Measurements from ENCODE around the gene INTS3. TPM values are rescaled to one million over a fixed set of nuclear protein-coding genes. Genes with fewer than 3 reads are reported as not detected.

The INTS3 gene
- polyA plus RNA-seq, 4 donors, result 14.9 to 52.6 (median 22.6) TPM

DNA sequence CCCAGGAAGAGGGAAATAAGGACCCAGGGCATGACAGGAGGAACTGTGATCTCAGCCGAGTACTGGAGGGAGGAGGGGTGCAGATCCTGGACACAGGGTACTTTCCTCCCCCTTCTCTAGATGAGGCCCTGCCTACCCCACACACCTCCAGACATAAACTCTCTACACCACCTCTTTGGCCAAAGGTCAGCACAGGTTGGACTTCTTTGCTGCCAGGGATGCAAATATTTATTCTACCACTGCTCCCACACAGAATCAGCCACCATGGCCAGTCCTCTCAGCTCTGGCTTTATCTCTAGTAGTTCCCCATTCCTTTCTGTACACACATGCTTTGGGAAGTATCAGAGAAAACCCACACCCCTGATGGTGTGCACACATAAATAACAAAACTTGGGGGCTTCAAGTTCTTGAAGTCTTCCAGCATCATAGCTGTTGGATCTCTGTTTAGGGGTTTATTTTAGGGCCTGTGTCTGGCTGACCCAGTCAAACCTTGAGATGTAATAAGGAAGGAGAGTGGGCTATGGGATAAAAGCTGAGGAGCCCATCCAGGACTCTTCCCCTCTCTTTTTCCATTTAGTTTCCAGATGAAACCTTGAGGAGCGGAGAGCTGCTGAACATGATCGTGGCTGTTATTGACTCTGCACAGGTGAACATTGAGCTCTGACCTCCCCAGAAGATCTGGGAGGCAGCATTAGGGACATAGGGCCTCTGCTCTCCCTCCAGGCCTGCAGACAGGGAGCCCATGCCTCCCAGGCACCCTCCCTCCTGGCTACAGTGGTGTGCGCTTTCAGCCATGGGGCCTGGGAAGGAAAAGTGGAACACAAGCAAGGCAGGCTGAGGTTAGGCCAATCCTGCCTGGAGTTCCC, 40.7 kb downstream of the INTS3 start:
- Histone ChIP-seq H3K27ac (ENCODE audit: low read depth in 1 of 3, low read length in 2 of 3) (peak overlapping the region in 1 of 3 donors; percentile 85), H3K4me1 (ENCODE audit: control insufficient read depth in 3 of 3, insufficient read depth in 2 of 3, low read depth in 1 of 3, low read length in 2 of 3) (peaks cover 0 to 39% (median 0%) of the 10 kb centered on the region in 3 donors), H3K9me3 (ENCODE audit: control insufficient read depth in 2 of 2, insufficient read depth in 1 of 2, low read depth in 1 of 2, low read length in 1 of 2) (no peaks in the 10 kb centered on the region), H3K36me3 (ENCODE audit: control insufficient read depth in 3 of 3, insufficient read depth in 2 of 3, low read depth in 1 of 3, low read length in 3 of 3) (peaks cover 5 to 85% (median 13%) of the 10 kb centered on the region in 3 donors), H3K27me3 (ENCODE audit: control insufficient read depth in 3 of 3, insufficient read depth in 3 of 3, low read length in 3 of 3) (no peaks in the 10 kb centered on the region), H3K4me3 (ENCODE audit: low read depth in 1 of 3, low read length in 3 of 3) (no peak overlapping the region)
- FAIRE-seq (no peak), DNase-seq (peak; percentile 72 to 78)
- WGBS, 3 donors, result 52 to 71% (median 71%) methylated on average over 4 of the region's 4 CpGs

DNA sequence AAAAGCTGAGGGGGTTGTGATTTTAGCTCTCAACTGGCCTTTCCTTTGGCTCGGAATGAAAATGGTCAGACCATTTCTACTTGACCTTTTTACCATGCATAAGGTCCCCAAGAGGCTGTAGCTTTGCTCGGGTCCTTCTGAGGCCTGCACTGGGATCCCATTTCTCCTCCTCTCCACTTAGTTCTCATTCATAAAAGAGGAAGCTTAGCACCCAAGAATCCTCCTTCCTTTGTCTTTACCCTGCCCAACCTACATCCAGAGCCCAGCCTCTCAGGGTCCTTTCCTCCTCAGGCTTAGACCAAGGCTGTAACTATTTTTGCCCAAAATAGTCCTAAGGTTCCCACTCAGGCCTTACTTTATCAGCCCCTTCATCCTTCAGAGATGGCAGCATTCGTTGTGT, 41.4 kb downstream of the INTS3 start:
- peaks cover 5 to 83% (median 13%) of the 10 kb centered on the region in 3 donors for H3K36me3 ChIP-seq (ENCODE audit: control insufficient read depth in 3 of 3, insufficient read depth in 2 of 3, low read depth in 1 of 3, low read length in 3 of 3)
- H3K4me3 ChIP-seq (ENCODE audit: low read depth in 1 of 3, low read length in 3 of 3), result no peak overlapping the region
- H3K4me1 ChIP-seq (ENCODE audit: control insufficient read depth in 3 of 3, insufficient read depth in 2 of 3, low read depth in 1 of 3, low read length in 2 of 3), result peaks cover 0 to 32% (median 0%) of the 10 kb centered on the region in 3 donors
- WGBS, 3 donors, result 84 to 91% (median 86%) methylated on average over 3 of the region's 3 CpGs
- DNase-seq, result no peak
- no peaks in the 10 kb centered on the region for H3K27me3 ChIP-seq (ENCODE audit: control insufficient read depth in 3 of 3, insufficient read depth in 3 of 3, low read length in 3 of 3)
- H3K27ac ChIP-seq (ENCODE audit: low read depth in 1 of 3, low read length in 2 of 3), result peak overlapping the region in 2 of 3 donors; percentile 8 to 85
- no peaks in the 10 kb centered on the region for H3K9me3 ChIP-seq (ENCODE audit: control insufficient read depth in 2 of 2, insufficient read depth in 1 of 2, low read depth in 1 of 2, low read length in 1 of 2)
- FAIRE-seq, result no peak

DNA sequence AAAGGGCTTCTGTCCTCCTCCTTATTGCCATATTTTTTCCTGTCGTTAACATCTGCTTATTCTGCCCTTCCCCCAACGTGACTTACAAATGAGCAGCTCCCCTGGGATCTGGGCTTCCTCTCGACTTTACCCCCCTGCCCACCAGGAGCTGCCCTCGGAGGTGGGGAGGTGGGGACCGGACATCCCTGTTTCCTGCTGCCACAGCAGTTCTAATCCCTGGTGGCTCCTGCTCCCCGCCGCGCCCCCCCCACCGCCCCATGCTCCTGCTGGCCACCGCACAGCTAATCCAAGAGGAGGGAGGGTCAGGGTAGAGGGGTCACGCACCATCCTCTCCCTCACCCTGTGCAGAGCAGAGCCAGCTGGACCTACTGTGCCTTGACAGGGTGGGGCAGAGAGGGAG, 42.9 kb downstream of the INTS3 start:
- Histone ChIP-seq H3K9me3 (ENCODE audit: control insufficient read depth in 2 of 2, insufficient read depth in 1 of 2, low read depth in 1 of 2, low read length in 1 of 2) (no peaks in the 10 kb centered on the region), H3K36me3 (ENCODE audit: control insufficient read depth in 3 of 3, insufficient read depth in 2 of 3, low read depth in 1 of 3, low read length in 3 of 3) (peaks cover 2 to 73% (median 13%) of the 10 kb centered on the region in 3 donors), H3K4me1 (ENCODE audit: control insufficient read depth in 3 of 3, insufficient read depth in 2 of 3, low read depth in 1 of 3, low read length in 2 of 3) (peaks cover 0 to 31% (median 0%) of the 10 kb centered on the region in 3 donors), H3K27ac (ENCODE audit: low read depth in 1 of 3, low read length in 2 of 3) (no peak overlapping the region), H3K27me3 (ENCODE audit: control insufficient read depth in 3 of 3, insufficient read depth in 3 of 3, low read length in 3 of 3) (no peaks in the 10 kb centered on the region), H3K4me3 (ENCODE audit: low read depth in 1 of 3, low read length in 3 of 3) (no peak overlapping the region)
- WGBS, 3 donors, result 59 to 89% (median 79%) methylated on average over 11 of the region's 11 CpGs
- no peak for DNase-seq
- no peak for FAIRE-seq

DNA sequence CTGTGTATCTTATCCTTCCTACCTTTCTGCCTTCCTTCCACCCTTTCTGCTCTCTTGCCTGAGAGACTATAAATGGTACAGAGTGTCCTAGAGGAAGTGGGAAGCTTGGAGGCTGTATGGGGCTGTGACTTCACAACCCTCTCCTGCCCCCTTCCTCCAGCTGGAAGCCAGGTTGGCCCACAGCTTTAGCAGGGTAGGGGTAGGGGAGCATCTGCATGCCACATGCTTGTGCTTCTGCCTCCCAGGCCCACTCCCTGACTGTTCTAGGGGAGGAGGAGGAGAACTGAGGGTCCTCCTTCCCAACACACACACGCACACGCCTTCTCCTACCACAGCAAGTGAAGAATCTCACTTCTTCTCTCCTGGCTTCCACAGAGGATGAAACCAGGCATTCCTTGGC, 43.4 kb downstream of the INTS3 start:
- peaks cover 2 to 72% (median 13%) of the 10 kb centered on the region in 3 donors for H3K36me3 ChIP-seq (ENCODE audit: control insufficient read depth in 3 of 3, insufficient read depth in 2 of 3, low read depth in 1 of 3, low read length in 3 of 3)
- no peak overlapping the region for H3K4me3 ChIP-seq (ENCODE audit: low read depth in 1 of 3, low read length in 3 of 3)
- 89 to 100% (median 91%) methylated on average over 2 of the region's 2 CpGs for WGBS, 3 donors
- FAIRE-seq (no peak), DNase-seq (no peak)
- no peaks in the 10 kb centered on the region for H3K9me3 ChIP-seq (ENCODE audit: control insufficient read depth in 2 of 2, insufficient read depth in 1 of 2, low read depth in 1 of 2, low read length in 1 of 2)
- no peak overlapping the region for H3K27ac ChIP-seq (ENCODE audit: low read depth in 1 of 3, low read length in 2 of 3)
- H3K27me3 ChIP-seq (ENCODE audit: control insufficient read depth in 3 of 3, insufficient read depth in 3 of 3, low read length in 3 of 3), result no peaks in the 10 kb centered on the region
- H3K4me1 ChIP-seq (ENCODE audit: control insufficient read depth in 3 of 3, insufficient read depth in 2 of 3, low read depth in 1 of 3, low read length in 2 of 3), result peaks cover 0 to 34% (median 3%) of the 10 kb centered on the region in 3 donors

DNA sequence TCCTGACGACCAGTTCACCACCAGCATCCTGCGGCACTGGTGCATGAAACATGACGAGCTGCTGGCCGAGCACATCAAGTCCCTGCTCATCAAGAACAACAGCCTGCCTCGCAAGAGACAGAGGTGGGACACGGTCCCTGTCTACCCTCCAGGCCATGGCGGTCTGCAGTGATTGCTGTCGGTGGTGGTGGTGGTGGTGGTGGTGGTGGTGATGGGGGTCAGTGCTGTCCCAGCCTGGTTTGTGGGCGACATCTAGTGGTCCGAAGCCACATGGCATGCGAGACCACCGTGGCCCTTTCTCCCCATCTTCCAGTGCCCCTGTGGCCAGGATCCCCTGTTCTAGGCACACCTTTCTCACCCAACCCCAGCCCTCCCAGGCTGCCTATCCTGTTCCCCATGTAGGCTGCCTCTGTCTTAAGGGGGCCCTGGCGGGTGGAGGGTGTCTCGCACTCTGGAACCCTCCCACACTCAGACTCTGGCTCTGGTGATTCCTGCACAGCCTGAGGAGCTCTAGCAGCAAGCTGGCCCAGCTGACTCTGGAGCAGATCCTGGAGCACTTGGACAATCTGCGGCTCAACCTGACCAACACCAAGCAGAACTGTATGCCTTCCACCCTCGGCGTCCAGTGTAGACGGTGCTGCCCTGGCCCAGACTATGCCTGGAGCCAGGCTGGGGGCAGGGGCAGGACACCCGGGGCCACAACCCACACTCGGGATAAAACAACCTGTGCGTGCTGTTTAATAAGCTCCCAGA, 44.2 kb downstream of the INTS3 start:
- WGBS, 3 donors, result 83 to 93% (median 86%) methylated on average over 19 to 21 of the region's 21 CpGs
- peaks cover 0 to 41% (median 8%) of the 10 kb centered on the region in 3 donors for H3K4me1 ChIP-seq (ENCODE audit: control insufficient read depth in 3 of 3, insufficient read depth in 2 of 3, low read depth in 1 of 3, low read length in 2 of 3)
- H3K4me3 ChIP-seq (ENCODE audit: low read depth in 1 of 3, low read length in 3 of 3), result no peak overlapping the region
- no peaks in the 10 kb centered on the region for H3K27me3 ChIP-seq (ENCODE audit: control insufficient read depth in 3 of 3, insufficient read depth in 3 of 3, low read length in 3 of 3)
- H3K9me3 ChIP-seq (ENCODE audit: control insufficient read depth in 2 of 2, insufficient read depth in 1 of 2, low read depth in 1 of 2, low read length in 1 of 2), result no peaks in the 10 kb centered on the region
- DNase-seq, result no peak
- H3K36me3 ChIP-seq (ENCODE audit: control insufficient read depth in 3 of 3, insufficient read depth in 2 of 3, low read depth in 1 of 3, low read length in 3 of 3), result peaks cover 2 to 70% (median 13%) of the 10 kb centered on the region in 3 donors
- FAIRE-seq, result no peak
- H3K27ac ChIP-seq (ENCODE audit: low read depth in 1 of 3, low read length in 2 of 3), result no peak overlapping the region

DNA sequence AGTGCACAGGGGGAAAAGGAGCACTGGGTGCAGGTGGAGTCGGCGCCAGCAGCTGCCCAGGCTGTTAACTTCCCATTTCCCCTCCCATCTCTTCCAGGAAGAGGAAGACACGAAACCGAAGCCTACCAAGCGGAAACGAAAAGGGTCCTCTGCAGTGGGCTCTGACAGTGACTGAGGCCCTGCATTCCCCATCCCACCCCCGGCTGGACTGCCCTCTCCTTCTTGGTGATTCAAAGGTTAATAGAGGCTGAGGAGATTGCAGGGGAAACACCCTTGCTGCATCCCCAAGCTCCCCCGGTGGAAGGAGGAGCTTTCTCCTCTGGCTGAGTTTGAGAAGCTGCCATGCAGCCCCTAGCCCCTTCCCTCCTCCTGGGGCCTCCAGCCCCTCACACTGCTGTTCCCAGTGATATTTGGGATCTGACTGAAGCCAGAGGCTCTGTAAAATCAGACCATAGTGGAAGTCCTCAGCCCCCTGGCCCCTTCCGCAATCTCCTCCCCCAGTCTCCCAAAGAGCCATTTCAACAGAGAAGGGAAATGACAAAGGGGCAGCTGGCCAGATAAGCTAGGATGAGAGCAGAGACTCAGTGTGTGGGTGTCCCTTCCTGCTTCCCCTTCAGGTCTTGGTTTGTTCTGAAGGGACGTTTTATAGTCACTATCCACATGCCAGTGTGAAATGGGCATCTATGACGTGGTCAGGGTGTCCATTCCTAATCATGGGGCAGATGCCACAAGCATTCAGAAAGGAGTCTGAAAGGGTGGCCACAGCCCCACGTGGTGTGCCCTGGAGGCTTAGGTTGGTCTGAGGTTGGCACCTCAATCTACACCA, 45.5 kb downstream of the INTS3 start:
- Histone ChIP-seq H3K27me3 (ENCODE audit: control insufficient read depth in 3 of 3, insufficient read depth in 3 of 3, low read length in 3 of 3) (no peaks in the 10 kb centered on the region), H3K4me1 (ENCODE audit: control insufficient read depth in 3 of 3, insufficient read depth in 2 of 3, low read depth in 1 of 3, low read length in 2 of 3) (peaks cover 0 to 31% (median 8%) of the 10 kb centered on the region in 3 donors), H3K27ac (ENCODE audit: low read depth in 1 of 3, low read length in 2 of 3) (peak overlapping the region in 1 of 3 donors; percentile 3), H3K9me3 (ENCODE audit: control insufficient read depth in 2 of 2, insufficient read depth in 1 of 2, low read depth in 1 of 2, low read length in 1 of 2) (no peaks in the 10 kb centered on the region), H3K36me3 (ENCODE audit: control insufficient read depth in 3 of 3, insufficient read depth in 2 of 3, low read depth in 1 of 3, low read length in 3 of 3) (peaks cover 0 to 72% (median 10%) of the 10 kb centered on the region in 3 donors), H3K4me3 (ENCODE audit: low read depth in 1 of 3, low read length in 3 of 3) (no peak overlapping the region)
- WGBS, 3 donors, result 69 to 77% (median 74%) methylated on average over 12 of the region's 12 CpGs
- FAIRE-seq (no peak), DNase-seq (no peak)

DNA sequence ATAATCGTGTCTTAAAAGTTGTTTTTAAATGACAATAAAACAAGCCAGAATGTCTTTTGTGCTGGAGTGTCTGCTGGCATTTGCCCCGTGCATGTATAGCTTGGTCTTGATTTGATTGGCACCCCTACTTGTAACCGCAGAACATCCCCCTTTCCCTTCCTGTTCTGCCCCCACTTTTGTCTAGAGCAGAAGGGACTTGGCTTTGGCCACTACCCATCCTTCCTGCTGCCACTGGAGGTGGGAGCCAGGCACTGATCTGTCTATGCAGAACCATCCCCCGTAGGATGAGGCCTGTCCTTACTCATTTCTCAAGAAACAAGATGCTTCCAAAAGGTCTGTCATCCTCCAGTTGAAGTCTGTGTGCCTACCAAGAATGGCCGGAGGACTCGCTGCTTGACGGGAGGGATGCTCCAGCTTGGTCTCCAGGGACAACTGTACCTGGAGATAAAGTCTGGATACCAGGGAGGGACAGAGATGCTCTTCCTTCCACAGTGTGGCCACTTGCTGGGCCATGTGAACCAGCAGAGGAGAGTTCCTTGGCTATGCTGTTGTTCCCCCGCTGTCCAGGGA, 46.3 kb downstream of the INTS3 start:
- Histone ChIP-seq H3K9me3 (ENCODE audit: control insufficient read depth in 2 of 2, insufficient read depth in 1 of 2, low read depth in 1 of 2, low read length in 1 of 2) (no peaks in the 10 kb centered on the region), H3K4me1 (ENCODE audit: control insufficient read depth in 3 of 3, insufficient read depth in 2 of 3, low read depth in 1 of 3, low read length in 2 of 3) (peaks cover 0 to 23% (median 8%) of the 10 kb centered on the region in 3 donors), H3K27me3 (ENCODE audit: control insufficient read depth in 3 of 3, insufficient read depth in 3 of 3, low read length in 3 of 3) (no peaks in the 10 kb centered on the region), H3K36me3 (ENCODE audit: control insufficient read depth in 3 of 3, insufficient read depth in 2 of 3, low read depth in 1 of 3, low read length in 3 of 3) (peaks cover 0 to 75% (median 6%) of the 10 kb centered on the region in 3 donors), H3K4me3 (ENCODE audit: low read depth in 1 of 3, low read length in 3 of 3) (no peak overlapping the region), H3K27ac (ENCODE audit: low read depth in 1 of 3, low read length in 2 of 3) (peak overlapping the region in 1 of 3 donors; percentile 86)
- DNase-seq (no peak), FAIRE-seq (no peak)
- 78 to 85% (median 80%) methylated on average over 8 of the region's 8 CpGs for WGBS, 3 donors
